NCI-H446 (cell line): ENCODE data around the gene IL3RA.
"Not testable (repeated sequence)": the region's sequence is repeated elsewhere in the genome, so short reads cannot be mapped to it uniquely, and the experiment has no call there.

Experiments used
- DNase-seq, 2 experiments: peaks; one replicate each; lab custom pipeline; 2025; lab: John Stamatoyannopoulos, UW

The IL3RA gene

GRCh38 chrX:1332433-1332832 is 4.2 kb upstream of the IL3RA start:
- DNase-seq: not testable (repeated sequence)

- no peak for DNase-seq
Observed at GRCh38 chrX:1334854-1335253, 1.7 kb upstream of the IL3RA start.

GRCh38 chrX:1336948-1337779 is 579 bp downstream of the IL3RA start:
- no peak for DNase-seq

- no peak for DNase-seq
Observed at GRCh38 chrX:1341545-1342184, 5.1 kb downstream of the IL3RA start.

GRCh38 chrX:1349606-1350005 is 13.0 kb downstream of the IL3RA start:
- not testable (repeated sequence) for DNase-seq

GRCh38 chrX:1351981-1352714 is 15.6 kb downstream of the IL3RA start:
- DNase-seq: no peak

- DNase-seq: no peak
Observed at GRCh38 chrX:1354036-1355019, 17.7 kb downstream of the IL3RA start.

- no peak for DNase-seq
Observed at GRCh38 chrX:1355131-1356046, 18.8 kb downstream of the IL3RA start.

GRCh38 chrX:1357993-1358392 is 21.4 kb downstream of the IL3RA start:
- no peak for DNase-seq

GRCh38 chrX:1358793-1359476 is 22.4 kb downstream of the IL3RA start:
- DNase-seq: no peak

GRCh38 chrX:1359477-1359873 is 22.9 kb downstream of the IL3RA start:
- DNase-seq: no peak

GRCh38 chrX:1360171-1360570 is 23.6 kb downstream of the IL3RA start:
- no peak for DNase-seq

- DNase-seq: no peak
Observed at GRCh38 chrX:1361275-1361674, 24.7 kb downstream of the IL3RA start.

- DNase-seq: no peak
Observed at GRCh38 chrX:1361910-1362309, 25.3 kb downstream of the IL3RA start.

GRCh38 chrX:1366363-1366762 is 29.8 kb downstream of the IL3RA start:
- not testable (repeated sequence) for DNase-seq

- DNase-seq: no peak
Observed at GRCh38 chrX:1368385-1368698, 31.8 kb downstream of the IL3RA start.

- no peak for DNase-seq
Observed at GRCh38 chrX:1378306-1378759, 41.7 kb downstream of the IL3RA start.

- DNase-seq: no peak
Observed at GRCh38 chrX:1380672-1381233, 44.2 kb downstream of the IL3RA start.

GRCh38 chrX:1384658-1385252 is 48.2 kb downstream of the IL3RA start:
- DNase-seq: no peak
